OCI-LY3 (cell line): Measurements from ENCODE around the gene FCHSD2.

Source experiments
- H2AFZ ChIP-seq: fragments of 200-600, 300-600 bp; shearing (Covaris generic); 2 replicates; pipeline ENCODE4 v1.6.0; 2014; ENCODE audit warnings: antibody characterized with exemption, low read depth, low read length
- H3K27ac ChIP-seq: fragments of 200-600, 300-600 bp; sonication (generic); 2 replicates; pipeline ENCODE4 v1.5.1; 2014; ENCODE audit warnings: mild to moderate bottlenecking, low read length, moderate library complexity, mixed read lengths
- H3K27me3 ChIP-seq: fragments of 200-600, 300-600 bp; sonication (generic); 2 replicates; pipeline ENCODE4 v1.6.1; 2014; ENCODE audit warnings: low read depth, low read length, mixed read lengths
- H3K36me3 ChIP-seq: fragments of 200-600, 300-600 bp; sonication (generic); replicated peaks from 2 replicates; pipeline ENCODE3; 2014; ENCODE audit warnings: low read depth, low read length, mixed read lengths
- H3K4me1 ChIP-seq: fragments of 300-600, 200-600 bp; sonication (generic); 2 replicates; pipeline ENCODE4 v1.6.1; 2014; ENCODE audit warnings: low read length, mixed read lengths
- H3K4me2 ChIP-seq: fragments of 200-600, 300-600 bp; sonication (generic); 2 replicates; pipeline ENCODE4 v1.6.1; 2014; ENCODE audit warnings: low read length, mixed read lengths
- H3K4me3 ChIP-seq: fragments of 300-600, 200-600 bp; sonication (generic); 2 replicates; pipeline ENCODE4 v1.5.1; 2014; ENCODE audit warnings: antibody characterized with exemption, mild to moderate bottlenecking, low read length, moderate library complexity
- H3K79me2 ChIP-seq: fragments of 300-600, 200-600 bp; shearing (Covaris generic); 2 replicates; pipeline ENCODE4 v1.6.1; 2014; ENCODE audit warnings: mild to moderate bottlenecking, low read length, mixed read lengths
- H3K9ac ChIP-seq: fragments of 300-600, 200-600 bp; shearing (Covaris generic); 2 replicates; pipeline ENCODE4 v1.6.0; 2014; ENCODE audit warnings: mild to moderate bottlenecking, low read length, moderate library complexity
- H3K9me3 ChIP-seq: fragments of 200-600, 300-600 bp; shearing (Covaris generic); 2 replicates; pipeline ENCODE4 v1.6.1; 2014; ENCODE audit warnings: low read length, mixed read lengths; ENCODE audit not compliant: insufficient read depth
- H4K20me1 ChIP-seq: fragments of 200-600, 300-600 bp; sonication (generic); 2 replicates; pipeline ENCODE4 v1.6.1; 2016; ENCODE audit warnings: low read length, mixed read lengths; ENCODE audit not compliant: insufficient read depth
- CTCF ChIP-seq: fragments of 200-600, 300-600 bp; sonication (generic); IDR thresholded peaks from 2 replicates; pipeline ENCODE4 v1.5.1; 2014; ENCODE audit warnings: antibody characterized with exemption, low read length, low read depth
- EZH2phosphoT487 ChIP-seq: fragments of 200-600 bp; shearing (Covaris generic); IDR thresholded peaks from 2 replicates; pipeline ENCODE4 v1.6.1; 2018; ENCODE audit warnings: antibody characterized with exemption, mixed run types, low read depth

The FCHSD2 gene

DNA sequence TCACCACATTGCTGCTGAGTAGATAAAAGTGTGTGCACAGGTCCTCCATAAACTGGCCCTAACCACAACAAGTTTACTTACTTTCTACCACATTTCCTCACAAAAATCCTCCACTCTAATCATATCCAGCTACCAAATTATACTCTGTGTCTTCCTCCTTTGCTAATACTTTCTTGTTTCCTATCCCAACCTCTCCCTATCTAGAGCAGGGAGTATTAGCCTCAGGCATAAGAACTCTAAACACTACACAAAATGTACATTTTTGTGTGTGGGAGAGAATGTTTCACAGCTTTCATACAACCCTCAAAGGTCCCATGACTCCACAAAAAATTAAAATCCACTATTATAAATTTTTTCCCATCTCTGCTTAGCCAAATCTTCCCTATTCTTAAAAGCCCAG, 255.5 kb downstream of the FCHSD2 start:
- H3K79me2 ChIP-seq, result peaks cover 66% of the 10 kb centered on the region
- no peak overlapping the region for H2AFZ ChIP-seq
- H3K27ac ChIP-seq, result 0 out of 2 replicates have a peak overlapping the region, but pooled peaks have one; percentile 23
- peaks cover 33% of the 10 kb centered on the region; the same call in 1 of the 2 replicates for H4K20me1 ChIP-seq
- no peak overlapping the region for H3K9ac ChIP-seq
- no peak overlapping the region for H3K4me3 ChIP-seq
- 0 out of 2 replicates have a peak, but pooled peaks cover 4% of the 10 kb centered on the region for H3K4me1 ChIP-seq
- H3K4me2 ChIP-seq, result no peak overlapping the region
- no peaks in the 10 kb centered on the region for H3K9me3 ChIP-seq
- H3K27me3 ChIP-seq, result no peaks in the 10 kb centered on the region
- TF ChIP-seq CTCF (no peak), EZH2phosphoT487 (no peak)
- peaks cover 80% of the 10 kb centered on the region for H3K36me3 ChIP-seq

- 0 out of 2 replicates have a peak, but pooled peaks cover 4% of the 10 kb centered on the region for H3K4me1 ChIP-seq
- H3K79me2 ChIP-seq, result peaks cover 68% of the 10 kb centered on the region
- peaks cover 79% of the 10 kb centered on the region for H3K36me3 ChIP-seq
Observed at GRCh38 chr11:72885749-72886609, 256.1 kb downstream of the FCHSD2 start.

DNA sequence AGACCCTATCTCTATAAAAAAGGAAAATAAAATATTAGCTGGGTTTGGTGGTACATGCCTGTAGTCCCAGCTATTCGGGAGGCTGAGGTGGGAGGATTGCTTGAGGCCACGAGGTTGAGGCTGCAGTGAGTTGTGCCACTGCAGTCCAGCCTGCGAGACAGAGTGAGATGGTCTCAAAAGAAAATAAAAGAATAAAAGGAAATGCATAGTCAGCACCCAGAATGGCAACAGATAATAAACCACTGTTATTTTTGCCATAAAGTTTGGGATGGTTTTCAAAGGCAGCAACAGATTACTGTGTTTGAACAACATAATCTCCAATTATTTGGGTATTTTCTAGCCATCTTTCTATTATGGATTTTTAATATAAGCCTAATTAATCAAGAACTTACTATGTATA, 266.0 kb downstream of the FCHSD2 start:
- Histone ChIP-seq H4K20me1 (peaks cover 26% of the 10 kb centered on the region), H3K9ac (no peak overlapping the region), H3K27ac (no peak overlapping the region), H3K4me2 (no peak overlapping the region), H3K4me1 (peaks cover 12% of the 10 kb centered on the region), H3K4me3 (no peak overlapping the region), H3K27me3 (no peaks in the 10 kb centered on the region), H3K36me3 (peaks cover 64% of the 10 kb centered on the region), H3K9me3 (no peaks in the 10 kb centered on the region), H2AFZ (no peak overlapping the region), H3K79me2 (peaks cover 75% of the 10 kb centered on the region)
- TF ChIP-seq EZH2phosphoT487, result no peak
- no peak for TF ChIP-seq CTCF

More at GRCh38 chr11:72885749-72886609, 256.1 kb downstream of the FCHSD2 start:
- H4K20me1 ChIP-seq, result peaks cover 34% of the 10 kb centered on the region
- TF ChIP-seq CTCF, result no peak
- no peak for TF ChIP-seq EZH2phosphoT487
- peak overlapping the region; percentile 23; the same call in 1 of the 2 replicates for H3K27ac ChIP-seq
- H3K4me2 ChIP-seq, result no peak overlapping the region
- H3K27me3 ChIP-seq, result no peaks in the 10 kb centered on the region
- H3K9ac ChIP-seq, result no peak overlapping the region
- H3K9me3 ChIP-seq, result no peaks in the 10 kb centered on the region
- no peak overlapping the region for H3K4me3 ChIP-seq
- no peak overlapping the region for H2AFZ ChIP-seq

GRCh38 chr11:72875736-72876135, 266.4 kb downstream of the FCHSD2 start:
- Histone ChIP-seq H3K27ac (no peak overlapping the region; the same call in 1 of the 2 replicates), H3K36me3 (peaks cover 64% of the 10 kb centered on the region), H3K4me3 (no peak overlapping the region), H3K9me3 (no peaks in the 10 kb centered on the region), H3K4me1 (peaks cover 12% of the 10 kb centered on the region), H3K79me2 (peaks cover 75% of the 10 kb centered on the region), H2AFZ (no peak overlapping the region), H3K27me3 (no peaks in the 10 kb centered on the region), H4K20me1 (peaks cover 21% of the 10 kb centered on the region), H3K9ac (no peak overlapping the region), H3K4me2 (no peak overlapping the region)
- no peak for TF ChIP-seq EZH2phosphoT487
- no peak for TF ChIP-seq CTCF
